Progenitor cell of endocrine pancreas (in vitro differentiated cells): ENCODE measurements around the gene ADAMTSL4. TPM values are rescaled to one million over a fixed set of nuclear protein-coding genes. Genes with fewer than 3 reads are reported as not detected.

ENCODE experiments used
- DNase-seq: peaks from one replicate; pipeline ENCODE4 v3.0.0; 2021; ENCODE audit warnings: low spot score; ENCODE audit not compliant: unreplicated experiment
- H3K27ac Mint-ChIP-seq: 2 replicates; pipeline ENCODE4 v1.8.0; 2021; ENCODE audit warnings: mild to moderate bottlenecking, moderate library complexity, mixed read lengths
- H3K27me3 Mint-ChIP-seq: 2 replicates; pipeline ENCODE4 v1.8.0; 2021; ENCODE audit warnings: mixed read lengths
- H3K36me3 Mint-ChIP-seq: 2 replicates; pipeline ENCODE4 v1.8.0; 2022; ENCODE audit warnings: mixed read lengths; ENCODE audit not compliant: insufficient read depth
- H3K4me1 Mint-ChIP-seq: 2 replicates; pipeline ENCODE4 v1.8.0; 2021; ENCODE audit warnings: low read depth, mixed read lengths
- H3K4me3 Mint-ChIP-seq: 2 replicates; pipeline ENCODE4 v1.8.0; 2021; ENCODE audit warnings: low read depth, mild to moderate bottlenecking, moderate library complexity, mixed read lengths
- H3K9me3 Mint-ChIP-seq: 2 replicates; pipeline ENCODE4 v1.8.0; 2021; ENCODE audit warnings: low read depth, mixed read lengths
- total RNA-seq: library from RNA; stranded (reverse); gene quantifications from 2 replicates; pipeline ENCODE4 v1.2.1, GENCODE V29; 2021
- TF ChIP-seq, protein P1 (sequence below): fragments of 200-600 bp; sonication (generic); IDR thresholded peaks from one replicate; pipeline ENCODE4 v1.5.0; 2021; ENCODE audit warnings: antibody characterized with exemption, mild to moderate bottlenecking; ENCODE audit not compliant: unreplicated experiment

The ADAMTSL4 gene
- total RNA-seq, 1 donor from 2014 or later = 5.5 TPM

DNA sequence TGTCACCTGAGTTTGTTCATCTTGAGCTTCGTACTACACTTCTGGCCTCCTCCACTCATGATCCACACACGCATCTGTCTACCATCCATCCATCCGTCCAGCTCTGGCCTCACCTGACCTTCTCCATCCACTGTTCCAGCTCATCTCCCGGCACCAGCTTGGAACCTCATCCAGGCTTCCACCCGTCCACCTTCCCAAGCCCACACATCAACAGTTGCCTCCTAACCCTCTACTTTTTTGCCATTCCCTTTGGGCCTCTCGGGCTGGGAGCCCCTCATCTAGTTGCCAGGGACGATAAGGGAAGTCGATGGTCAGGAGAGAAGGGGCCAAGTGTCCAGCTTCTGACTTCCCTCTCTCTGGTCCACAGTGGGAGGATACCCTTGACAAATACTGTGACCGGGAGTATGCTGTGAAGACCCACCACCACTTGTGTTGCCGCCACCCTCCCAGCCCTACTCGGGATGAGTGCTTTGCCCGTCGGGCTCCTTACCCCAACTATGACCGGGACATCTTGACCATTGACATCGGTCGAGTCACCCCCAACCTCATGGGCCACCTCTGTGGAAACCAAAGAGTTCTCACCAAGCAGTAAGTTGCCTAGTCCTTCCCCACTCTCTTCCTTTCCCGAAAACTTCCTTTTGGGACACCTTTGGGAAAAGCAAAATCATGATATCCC lies 37.1 kb upstream of the ADAMTSL4 start:
- Mint-ChIP-seq H3K4me3 (no peak overlapping the region), H3K36me3 (peaks cover 3% of the 10 kb centered on the region), H3K27me3 (no peaks in the 10 kb centered on the region), H3K27ac (no peak overlapping the region), H3K4me1 (peaks cover 9% of the 10 kb centered on the region), H3K9me3 (no peaks in the 10 kb centered on the region)
- DNase-seq = no peak
- TF ChIP-seq, protein P1, sequence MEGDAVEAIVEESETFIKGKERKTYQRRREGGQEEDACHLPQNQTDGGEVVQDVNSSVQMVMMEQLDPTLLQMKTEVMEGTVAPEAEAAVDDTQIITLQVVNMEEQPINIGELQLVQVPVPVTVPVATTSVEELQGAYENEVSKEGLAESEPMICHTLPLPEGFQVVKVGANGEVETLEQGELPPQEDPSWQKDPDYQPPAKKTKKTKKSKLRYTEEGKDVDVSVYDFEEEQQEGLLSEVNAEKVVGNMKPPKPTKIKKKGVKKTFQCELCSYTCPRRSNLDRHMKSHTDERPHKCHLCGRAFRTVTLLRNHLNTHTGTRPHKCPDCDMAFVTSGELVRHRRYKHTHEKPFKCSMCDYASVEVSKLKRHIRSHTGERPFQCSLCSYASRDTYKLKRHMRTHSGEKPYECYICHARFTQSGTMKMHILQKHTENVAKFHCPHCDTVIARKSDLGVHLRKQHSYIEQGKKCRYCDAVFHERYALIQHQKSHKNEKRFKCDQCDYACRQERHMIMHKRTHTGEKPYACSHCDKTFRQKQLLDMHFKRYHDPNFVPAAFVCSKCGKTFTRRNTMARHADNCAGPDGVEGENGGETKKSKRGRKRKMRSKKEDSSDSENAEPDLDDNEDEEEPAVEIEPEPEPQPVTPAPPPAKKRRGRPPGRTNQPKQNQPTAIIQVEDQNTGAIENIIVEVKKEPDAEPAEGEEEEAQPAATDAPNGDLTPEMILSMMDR = no peak

DNA sequence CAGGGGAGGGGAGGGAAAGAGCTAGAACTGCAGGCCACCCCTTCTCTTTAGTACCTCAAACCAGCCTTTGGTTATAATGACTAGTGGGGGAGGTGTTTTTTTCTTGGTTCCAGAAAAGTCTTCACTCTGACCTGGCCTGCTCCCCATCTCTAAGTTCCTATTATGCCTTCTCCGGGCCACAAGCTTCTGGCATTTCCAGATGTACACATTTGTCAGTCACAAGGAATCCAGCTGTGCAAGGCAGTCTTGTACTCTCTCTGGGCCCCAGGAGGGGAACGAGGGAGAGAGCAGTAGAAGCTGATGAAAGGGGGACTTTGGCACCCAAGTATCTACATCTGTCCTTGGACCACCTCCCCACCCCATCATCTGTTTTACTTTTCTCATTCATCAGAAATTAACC lies 36.4 kb upstream of the ADAMTSL4 start:
- Mint-ChIP-seq H3K27ac (no peak overlapping the region), H3K27me3 (no peaks in the 10 kb centered on the region), H3K4me3 (no peak overlapping the region), H3K4me1 (peaks cover 9% of the 10 kb centered on the region), H3K9me3 (no peaks in the 10 kb centered on the region), H3K36me3 (peaks cover 3% of the 10 kb centered on the region)
- TF ChIP-seq, protein P1 = no peak
- DNase-seq = no peak

DNA sequence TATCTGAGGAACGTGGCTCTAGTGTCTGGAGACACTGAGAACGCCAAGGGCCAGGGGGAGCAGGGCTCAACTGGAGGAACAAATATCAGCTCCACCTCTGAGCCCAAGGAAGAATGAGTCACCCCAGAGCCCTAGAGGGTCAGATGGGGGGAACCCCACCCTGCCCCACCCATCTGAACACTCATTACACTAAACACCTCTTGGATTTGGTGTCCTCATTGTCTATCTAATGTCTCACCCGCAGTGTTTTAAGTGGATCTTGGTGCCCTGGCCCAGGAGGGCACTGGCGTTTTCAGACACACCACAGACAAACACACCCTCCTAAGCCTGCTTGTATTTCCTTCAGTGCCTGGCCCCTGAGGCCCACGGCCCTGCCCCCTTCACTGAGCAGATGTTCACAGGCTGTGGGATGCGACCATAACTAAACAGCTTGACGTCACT lies 35.8 kb upstream of the ADAMTSL4 start:
- Mint-ChIP-seq H3K9me3 (no peaks in the 10 kb centered on the region), H3K4me1 (peaks cover 9% of the 10 kb centered on the region), H3K27me3 (no peaks in the 10 kb centered on the region), H3K27ac (no peak overlapping the region), H3K4me3 (no peak overlapping the region), H3K36me3 (peaks cover 3% of the 10 kb centered on the region)
- TF ChIP-seq, protein P1 = no peak
- no peak for DNase-seq

DNA sequence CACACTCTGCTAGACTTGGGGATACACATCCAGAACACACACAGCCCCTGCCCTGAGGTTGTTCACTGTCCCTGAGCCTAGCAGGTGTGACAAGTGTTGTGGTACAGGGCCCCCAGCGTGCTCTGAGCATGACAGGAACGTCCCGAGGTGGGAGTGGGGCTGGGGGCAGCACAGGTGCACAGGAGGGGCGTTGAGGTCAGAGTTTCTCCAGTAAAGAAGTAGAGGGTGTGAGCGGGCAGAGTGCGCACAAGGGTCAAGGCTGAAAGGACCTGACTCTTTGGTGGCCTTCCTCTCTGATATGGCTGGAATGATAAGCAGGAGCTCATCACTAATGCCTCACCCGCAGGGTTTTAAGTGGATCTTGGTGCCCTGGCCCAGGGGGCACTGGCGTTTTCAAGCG lies 34.9 kb upstream of the ADAMTSL4 start:
- no peaks in the 10 kb centered on the region for H3K9me3 Mint-ChIP-seq
- TF ChIP-seq, protein P1 = no peak
- peaks cover 3% of the 10 kb centered on the region for H3K36me3 Mint-ChIP-seq
- H3K4me1 Mint-ChIP-seq = peaks cover 9% of the 10 kb centered on the region
- no peak for DNase-seq
- peak overlapping the region; percentile 89 for H3K4me3 Mint-ChIP-seq
- no peaks in the 10 kb centered on the region for H3K27me3 Mint-ChIP-seq
- H3K27ac Mint-ChIP-seq = no peak overlapping the region

DNA sequence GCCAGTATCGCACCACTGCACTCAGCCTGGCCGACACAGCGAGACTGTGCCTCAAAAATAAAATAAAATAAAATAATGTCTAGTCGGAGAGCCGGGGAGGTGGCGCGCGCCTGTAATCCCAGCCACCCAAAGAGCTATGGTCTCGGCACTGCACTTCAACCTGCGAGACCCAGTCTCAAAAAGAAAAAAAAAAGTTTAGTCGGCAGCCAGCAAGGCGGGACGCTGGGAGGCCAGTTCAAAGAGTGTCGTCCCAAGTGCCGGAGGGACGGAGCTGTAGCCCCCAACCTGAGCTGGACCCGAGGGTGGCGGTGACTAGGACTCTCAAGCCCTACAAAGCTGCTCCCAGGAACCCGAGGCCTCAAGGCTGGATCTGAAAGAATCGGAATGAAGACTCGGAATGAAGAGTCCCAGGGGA lies 34.3 kb upstream of the ADAMTSL4 start:
- DNase-seq = no peak
- TF ChIP-seq, protein P1 = no peak
- Mint-ChIP-seq H3K27me3 (no peaks in the 10 kb centered on the region), H3K4me3 (peak overlapping the region; percentile 89), H3K4me1 (peaks cover 9% of the 10 kb centered on the region), H3K9me3 (no peaks in the 10 kb centered on the region), H3K36me3 (peaks cover 3% of the 10 kb centered on the region), H3K27ac (peak overlapping the region; percentile 93)
